Measurements from ENCODE around the gene PTPN7.

The PTPN7 gene

GRCh38 chr1:202197653-202198365, 37.4 kb upstream of the PTPN7 start:
- Histone ChIP-seq H3K4me3 (ENCODE audit: low read depth, low read length) (no peak overlapping the region), H3K36me3 (ENCODE audit: control insufficient read depth in 2 of 2, insufficient read depth in 1 of 2, low read length in 2 of 2) (no peaks in the 10 kb centered on the region), H3K9me3 (ENCODE audit: control insufficient read depth, insufficient read depth, low read depth, low read length) (no peaks in the 10 kb centered on the region), H3K27ac (ENCODE audit: extremely low read depth, low read depth, low read length) (no peak overlapping the region), H3K4me1 (ENCODE audit: control insufficient read depth, insufficient read depth, low read length) (no peaks in the 10 kb centered on the region)
- ChIA-PET CTCF (interaction anchor here (0.6 to 10.5 kb wide), 2 partner anchors 11 to 117 kb away, joined by 3 to 155 read pairs; no protein-coding TSS in a partner anchor), POLR2A (no interaction called here)
- no peak for TF ChIP-seq GLI2 (tag by site-specific recombination; IDR thresholded peaks at IDR 0.05; ENCODE audit: borderline replicate concordance, low read depth)
- no peak for TF ChIP-seq ZNF768 (tag by site-specific recombination; IDR thresholded peaks at IDR 0.05)
- TF ChIP-seq, protein P1, sequence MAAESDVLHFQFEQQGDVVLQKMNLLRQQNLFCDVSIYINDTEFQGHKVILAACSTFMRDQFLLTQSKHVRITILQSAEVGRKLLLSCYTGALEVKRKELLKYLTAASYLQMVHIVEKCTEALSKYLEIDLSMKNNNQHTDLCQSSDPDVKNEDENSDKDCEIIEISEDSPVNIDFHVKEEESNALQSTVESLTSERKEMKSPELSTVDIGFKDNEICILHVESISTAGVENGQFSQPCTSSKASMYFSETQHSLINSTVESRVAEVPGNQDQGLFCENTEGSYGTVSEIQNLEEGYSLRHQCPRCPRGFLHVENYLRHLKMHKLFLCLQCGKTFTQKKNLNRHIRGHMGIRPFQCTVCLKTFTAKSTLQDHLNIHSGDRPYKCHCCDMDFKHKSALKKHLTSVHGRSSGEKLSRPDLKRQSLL (tag by site-specific recombination; IDR thresholded peaks at IDR 0.05): no peak
- no peak for TF ChIP-seq ZBTB21 (tag by site-specific recombination; IDR thresholded peaks at IDR 0.05)
- TF ChIP-seq, protein P2, sequence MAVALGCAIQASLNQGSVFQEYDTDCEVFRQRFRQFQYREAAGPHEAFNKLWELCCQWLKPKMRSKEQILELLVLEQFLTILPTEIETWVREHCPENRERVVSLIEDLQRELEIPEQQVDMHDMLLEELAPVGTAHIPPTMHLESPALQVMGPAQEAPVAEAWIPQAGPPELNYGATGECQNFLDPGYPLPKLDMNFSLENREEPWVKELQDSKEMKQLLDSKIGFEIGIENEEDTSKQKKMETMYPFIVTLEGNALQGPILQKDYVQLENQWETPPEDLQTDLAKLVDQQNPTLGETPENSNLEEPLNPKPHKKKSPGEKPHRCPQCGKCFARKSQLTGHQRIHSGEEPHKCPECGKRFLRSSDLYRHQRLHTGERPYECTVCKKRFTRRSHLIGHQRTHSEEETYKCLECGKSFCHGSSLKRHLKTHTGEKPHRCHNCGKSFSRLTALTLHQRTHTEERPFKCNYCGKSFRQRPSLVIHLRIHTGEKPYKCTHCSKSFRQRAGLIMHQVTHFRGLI (tag by site-specific recombination; IDR thresholded peaks at IDR 0.05): no peak
- no peak for TF ChIP-seq ZNF121 (tag by site-specific recombination; IDR thresholded peaks at IDR 0.05)

- no peak overlapping the region for H3K4me3 ChIP-seq (ENCODE audit: low read depth, low read length)
- ChIA-PET CTCF (interaction anchor here (0.9 to 10.5 kb wide), 11 partner anchors 9 to 141 kb away, joined by 3 to 155 read pairs (median 4); no protein-coding TSS in a partner anchor), POLR2A (no interaction called here)
- no peaks in the 10 kb centered on the region for H3K36me3 ChIP-seq (ENCODE audit: control insufficient read depth in 2 of 2, insufficient read depth in 1 of 2, low read length in 2 of 2)
- no peak overlapping the region for H3K27ac ChIP-seq (ENCODE audit: extremely low read depth, low read depth, low read length)
- no peaks in the 10 kb centered on the region for H3K4me1 ChIP-seq (ENCODE audit: control insufficient read depth, insufficient read depth, low read length)
- TF ChIP-seq REPIN1 (tag by site-specific recombination; IDR thresholded peaks at IDR 0.05; ENCODE audit: low read depth): no peak
- TF ChIP-seq ZFP37 (tag by site-specific recombination; IDR thresholded peaks at IDR 0.05): no peak
- TF ChIP-seq KLF9 (tag by site-specific recombination; IDR thresholded peaks at IDR 0.05; ENCODE audit: low read depth): no peak
- no peak for TF ChIP-seq ZSCAN30 (tag by site-specific recombination; IDR thresholded peaks at IDR 0.05)
- no peak for TF ChIP-seq ZNF214 (tag by site-specific recombination; IDR thresholded peaks at IDR 0.05; ENCODE audit: borderline replicate concordance)
- TF ChIP-seq SCRT1 (tag by site-specific recombination; IDR thresholded peaks at IDR 0.05; ENCODE audit: borderline replicate concordance): no peak
- H3K9me3 ChIP-seq (ENCODE audit: control insufficient read depth, insufficient read depth, low read depth, low read length): no peaks in the 10 kb centered on the region
Observed at GRCh38 chr1:202194328-202194648, 33.9 kb upstream of the PTPN7 start.

- Histone ChIP-seq H3K4me3 (ENCODE audit: low read depth, low read length) (no peak within 1 kb of the TSS), H3K27ac (ENCODE audit: extremely low read depth, low read depth, low read length) (no peak within 1 kb of the TSS), H3K36me3 (ENCODE audit: control insufficient read depth in 2 of 2, insufficient read depth in 1 of 2, low read length in 2 of 2) (no peaks in the 10 kb centered on the region), H3K4me1 (ENCODE audit: control insufficient read depth, insufficient read depth, low read length) (no peaks in the 10 kb centered on the region), H3K9me3 (ENCODE audit: control insufficient read depth, insufficient read depth, low read depth, low read length) (no peaks in the 10 kb centered on the region)
- CTCF ChIA-PET: interaction anchor here (0.7 to 10.5 kb wide), 32 partner anchors 7 to 547 kb away, joined by 3 to 155 read pairs (median 6); partner anchors contain the start of genes GPR37L1 and UBE2T
- POLR2A ChIA-PET: interaction anchor here (0.8 kb wide), 1 partner anchor 148 kb away, joined by 4 read pairs; the partner anchor contains the start of gene UBE2T
- no peak for TF ChIP-seq ZNF549 (tag by site-specific recombination; IDR thresholded peaks at IDR 0.05)
- TF ChIP-seq INSM2 (tag by site-specific recombination; IDR thresholded peaks at IDR 0.05): no peak
- TF ChIP-seq ZSCAN5A (tag by site-specific recombination; IDR thresholded peaks at IDR 0.05): no peak
- TF ChIP-seq GLIS2 (tag by site-specific recombination; IDR thresholded peaks at IDR 0.05): no peak
Observed at GRCh38 chr1:202193614-202194327, 33.4 kb upstream of the PTPN7 start, which contains the start of gene LGR6. LGR6 (plus strand) TSS chr1:202193799; CDS start chr1:202193990, 191 bp downstream.

Data from HEK293 (cell line).